HL-60/S4 (cell line): ENCODE data around the gene LAG3.

ENCODE experiments used
- in situ Hi-C: fragments of 300-500 bp; cut with MboI; formaldehyde crosslinking; loops from 2 replicates; pipeline ENCODE4 v1.14.3; 2022; ENCODE audit warnings: low sequenced_read_pairs

Gene LAG3

GRCh38 chr12:6787309-6787708, 15.0 kb downstream of the LAG3 start:
- in situ Hi-C loops: no loop called here

GRCh38 chr12:6788972-6789924, 16.9 kb downstream of the LAG3 start, which contains the start of gene CD4:
Gene CD4 (plus strand): TSS chr12:6789528. CDS start chr12:6800139, 10,611 bp downstream.
- in situ Hi-C loops: no loop called here

GRCh38 chr12:6790496-6791150, 18.3 kb downstream of the LAG3 start:
- in situ Hi-C loops: no loop called here

- in situ Hi-C loops: no loop called here
Observed at GRCh38 chr12:6791931-6792520, 19.7 kb downstream of the LAG3 start.

- in situ Hi-C loops: no loop called here
Observed at GRCh38 chr12:6792522-6793201, 20.3 kb downstream of the LAG3 start.

GRCh38 chr12:6795088-6795487, 22.8 kb downstream of the LAG3 start:
- in situ Hi-C loops: no loop called here

- in situ Hi-C loops: no loop called here
Observed at GRCh38 chr12:6796576-6796975, 24.3 kb downstream of the LAG3 start.

GRCh38 chr12:6799147-6799546, 26.8 kb downstream of the LAG3 start:
- in situ Hi-C loops: no loop called here

- in situ Hi-C loops: no loop called here
Observed at GRCh38 chr12:6807170-6807569, 34.9 kb downstream of the LAG3 start.

- in situ Hi-C loops: no loop called here
Observed at GRCh38 chr12:6809056-6809455, 36.7 kb downstream of the LAG3 start.

- in situ Hi-C loops: no loop called here
Observed at GRCh38 chr12:6810758-6811157, 38.4 kb downstream of the LAG3 start.

- in situ Hi-C loops: no loop called here
Observed at GRCh38 chr12:6813363-6813762, 41.0 kb downstream of the LAG3 start.

- in situ Hi-C loops: no loop called here
Observed at GRCh38 chr12:6816598-6816997, 44.3 kb downstream of the LAG3 start.

- in situ Hi-C loops: no loop called here
Observed at GRCh38 chr12:6817098-6817497, 44.8 kb downstream of the LAG3 start.

- in situ Hi-C loops: no loop called here
Observed at GRCh38 chr12:6817662-6818157, 45.4 kb downstream of the LAG3 start.

- in situ Hi-C loops: no loop called here
Observed at GRCh38 chr12:6818222-6818621, 45.9 kb downstream of the LAG3 start.

GRCh38 chr12:6818645-6819044, 46.3 kb downstream of the LAG3 start:
- in situ Hi-C loops: no loop called here

GRCh38 chr12:6819106-6820030, 47.0 kb downstream of the LAG3 start:
- in situ Hi-C loops: no loop called here

GRCh38 chr12:6820166-6820565, 47.8 kb downstream of the LAG3 start:
- in situ Hi-C loops: no loop called here
